ENCODE data around the gene P2RX7. TPM values are rescaled to one million over a fixed set of nuclear protein-coding genes. Genes with fewer than 3 reads are reported as not detected.
"Not testable (repeated sequence)": the region's sequence is repeated elsewhere in the genome, so short reads cannot be mapped to it uniquely, and the experiment has no call there.

P2RX7 gene
- total RNA-seq, 2 experiments from 2014 or later: 8.9 to 9.7 TPM

GRCh38 chr12:121139286-121139685, 6.6 kb downstream of the P2RX7 start:
- ATAC-seq (no peak), DNase-seq (no peak)
- CTCF ChIA-PET: no interaction called here
- H3K36me3 Mint-ChIP-seq (ENCODE audit: low read depth): peaks cover 22% of the 10 kb centered on the region
- H3K27ac Mint-ChIP-seq: no peak overlapping the region
- POLR2A ChIA-PET: no interaction called here
- peaks cover 18% of the 10 kb centered on the region for H3K4me1 Mint-ChIP-seq (ENCODE audit: low read depth)
- H3K4me3 Mint-ChIP-seq: no peak overlapping the region
- no peaks in the 10 kb centered on the region for H3K9me3 Mint-ChIP-seq (ENCODE audit: insufficient read depth)
- H3K27me3 Mint-ChIP-seq (ENCODE audit: low read depth): no peaks in the 10 kb centered on the region

- ATAC-seq (no peak), DNase-seq (no peak)
- H3K27ac Mint-ChIP-seq: no peak overlapping the region
- ChIA-PET CTCF (no interaction called here), POLR2A (no interaction called here)
- peaks cover 30% of the 10 kb centered on the region for H3K4me1 Mint-ChIP-seq (ENCODE audit: low read depth)
- peaks cover 37% of the 10 kb centered on the region for H3K36me3 Mint-ChIP-seq (ENCODE audit: low read depth)
- no peaks in the 10 kb centered on the region for H3K9me3 Mint-ChIP-seq (ENCODE audit: insufficient read depth)
- H3K4me3 Mint-ChIP-seq: no peak overlapping the region
- H3K27me3 Mint-ChIP-seq (ENCODE audit: low read depth): no peaks in the 10 kb centered on the region
Measured at GRCh38 chr12:121142171-121142950, 9.7 kb downstream of the P2RX7 start.

DNA sequence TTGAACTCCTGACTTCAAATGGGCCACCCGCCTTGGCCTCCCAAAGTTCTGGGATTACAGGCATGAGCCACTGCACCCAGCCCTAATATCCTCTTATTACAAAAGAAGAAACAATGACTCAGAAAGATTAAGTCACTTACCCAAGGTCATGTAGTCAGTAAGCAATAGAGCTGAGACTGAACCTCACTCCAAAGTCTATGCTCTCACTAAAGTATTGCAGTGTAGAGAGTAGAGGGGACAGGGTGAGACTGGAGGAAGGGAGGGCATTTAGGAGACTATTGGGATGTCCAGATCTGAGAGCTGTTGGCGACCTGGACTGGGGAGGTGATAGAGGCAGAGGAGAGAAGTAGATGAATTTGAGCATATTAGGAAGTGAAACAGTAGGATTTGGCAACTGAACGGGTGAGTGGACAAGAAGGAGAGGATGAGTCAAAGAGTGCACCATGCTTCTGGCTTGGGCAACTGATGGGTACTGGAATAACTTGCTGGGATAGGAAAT, 11.8 kb downstream of the P2RX7 start:
- CTCF ChIA-PET: interaction anchor here (0.9 to 1.2 kb wide), 2 partner anchors 13 to 29 kb away, joined by 3 read pairs; no protein-coding TSS in a partner anchor
- H3K4me1 Mint-ChIP-seq (ENCODE audit: low read depth): peaks cover 25% of the 10 kb centered on the region
- no peaks in the 10 kb centered on the region for H3K27me3 Mint-ChIP-seq (ENCODE audit: low read depth)
- H3K27ac Mint-ChIP-seq: peak overlapping the region; percentile 84
- POLR2A ChIA-PET: interaction anchor here (0.6 to 0.7 kb wide), 2 partner anchors 12 to 107 kb away, joined by 3 to 4 read pairs; partner anchors contain the start of gene P2RX7
- H3K9me3 Mint-ChIP-seq (ENCODE audit: insufficient read depth): no peaks in the 10 kb centered on the region
- ATAC-seq: no peak
- no peak for DNase-seq
- no peak overlapping the region for H3K4me3 Mint-ChIP-seq
- peaks cover 38% of the 10 kb centered on the region for H3K36me3 Mint-ChIP-seq (ENCODE audit: low read depth)

- Mint-ChIP-seq H3K4me1 (ENCODE audit: low read depth) (peaks cover 25% of the 10 kb centered on the region), H3K27ac (peak overlapping the region; percentile 84), H3K36me3 (ENCODE audit: low read depth) (peaks cover 41% of the 10 kb centered on the region), H3K4me3 (no peak overlapping the region), H3K27me3 (ENCODE audit: low read depth) (no peaks in the 10 kb centered on the region), H3K9me3 (ENCODE audit: insufficient read depth) (no peaks in the 10 kb centered on the region)
- DNase-seq (peak; percentile 49), ATAC-seq (peak; percentile 49)
- ChIA-PET POLR2A (interaction anchor here (0.6 to 0.9 kb wide), 3 partner anchors 12 to 107 kb away, joined by 3 to 4 read pairs (median 4); partner anchors contain the start of gene P2RX7), CTCF (interaction anchor here (0.9 to 1.2 kb wide), 2 partner anchors 14 to 30 kb away, joined by 3 read pairs; no protein-coding TSS in a partner anchor)
Measured at GRCh38 chr12:121145221-121145620, 12.5 kb downstream of the P2RX7 start.

DNA sequence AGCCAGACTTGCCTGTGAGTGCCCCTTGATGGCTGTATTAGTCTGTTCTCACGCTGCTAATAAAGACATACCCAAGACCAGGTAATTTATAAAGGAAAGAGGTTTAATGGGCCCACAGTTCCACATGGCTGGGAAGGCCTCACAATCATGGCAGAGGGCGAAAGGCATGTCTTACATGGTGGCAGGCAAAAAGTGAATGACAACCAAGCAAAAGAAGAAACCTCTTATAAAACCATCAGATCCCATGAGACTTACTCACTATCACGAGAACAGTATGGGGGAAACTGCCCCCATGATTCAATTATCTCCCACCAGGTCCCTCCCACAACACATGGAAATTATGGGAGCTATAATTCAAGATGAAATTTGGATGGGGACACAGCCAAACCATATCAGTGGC, 16.6 kb downstream of the P2RX7 start:
- DNase-seq; CTCF ChIA-PET; H3K27me3 Mint-ChIP-seq (ENCODE audit: low read depth); ATAC-seq; H3K4me3 Mint-ChIP-seq; H3K9me3 Mint-ChIP-seq (ENCODE audit: insufficient read depth); H3K27ac Mint-ChIP-seq: not testable (repeated sequence)
- POLR2A ChIA-PET: interaction anchor here (0.7 kb wide), 1 partner anchor 427 kb away, joined by 3 read pairs; no protein-coding TSS in a partner anchor
- H3K4me1 Mint-ChIP-seq (ENCODE audit: low read depth): peaks cover 18% of the 10 kb centered on the region
- peaks cover 30% of the 10 kb centered on the region for H3K36me3 Mint-ChIP-seq (ENCODE audit: low read depth)

DNA sequence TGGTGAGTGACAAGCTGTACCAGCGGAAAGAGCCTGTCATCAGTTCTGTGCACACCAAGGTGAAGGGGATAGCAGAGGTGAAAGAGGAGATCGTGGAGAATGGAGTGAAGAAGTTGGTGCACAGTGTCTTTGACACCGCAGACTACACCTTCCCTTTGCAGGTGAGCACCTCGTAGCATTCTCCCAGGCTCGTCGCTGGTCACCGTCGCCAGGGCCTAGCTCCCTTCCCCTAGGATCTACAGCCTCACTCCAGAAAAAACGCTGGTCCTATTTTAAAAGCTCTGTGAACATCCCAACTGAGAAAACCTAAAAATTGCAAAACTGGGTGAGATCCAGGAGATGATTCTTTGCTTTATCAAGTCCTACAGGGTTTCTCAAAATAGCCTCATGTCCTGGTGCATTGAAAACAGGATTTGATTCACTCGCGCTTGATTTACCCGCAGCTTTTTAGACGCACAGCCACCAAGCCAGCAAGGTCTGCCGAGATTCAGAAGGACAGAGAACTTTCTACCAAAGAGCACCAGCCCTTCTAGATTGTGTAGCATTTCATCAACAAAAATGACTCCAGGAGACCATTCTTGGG, 22.2 kb downstream of the P2RX7 start:
- Mint-ChIP-seq H3K27ac (no peak overlapping the region), H3K27me3 (ENCODE audit: low read depth) (no peaks in the 10 kb centered on the region), H3K4me1 (ENCODE audit: low read depth) (peaks cover 5% of the 10 kb centered on the region), H3K36me3 (ENCODE audit: low read depth) (peaks cover 34% of the 10 kb centered on the region), H3K9me3 (ENCODE audit: insufficient read depth) (peaks cover 11% of the 10 kb centered on the region), H3K4me3 (no peak overlapping the region)
- CTCF ChIA-PET: no interaction called here
- ATAC-seq (no peak), DNase-seq (no peak)
- POLR2A ChIA-PET: no interaction called here

DNA sequence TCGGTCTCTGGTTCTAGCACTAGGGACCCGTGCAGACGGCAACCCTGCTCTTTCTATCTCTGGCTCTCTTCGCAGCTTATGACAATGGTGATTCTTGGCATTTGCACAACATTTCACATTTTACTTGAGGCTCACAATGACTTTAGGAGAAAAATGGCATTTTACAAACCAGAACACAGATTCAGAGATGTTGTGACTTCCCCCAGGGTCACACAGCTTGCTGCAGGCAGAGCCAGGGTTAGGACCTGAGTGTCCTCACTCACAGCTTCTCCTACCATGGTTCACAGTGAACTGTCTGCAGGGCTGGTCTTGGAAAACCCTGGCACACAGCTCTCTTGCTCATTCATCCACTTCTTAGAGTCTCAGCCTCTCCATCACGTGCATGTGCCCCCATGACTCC, 23.7 kb downstream of the P2RX7 start:
- H3K4me1 Mint-ChIP-seq (ENCODE audit: low read depth): peaks cover 5% of the 10 kb centered on the region
- H3K4me3 Mint-ChIP-seq: no peak overlapping the region
- POLR2A ChIA-PET: no interaction called here
- CTCF ChIA-PET: interaction anchor here (0.8 kb wide), 1 partner anchor 73 kb away, joined by 3 read pairs; no protein-coding TSS in a partner anchor
- H3K36me3 Mint-ChIP-seq (ENCODE audit: low read depth): peaks cover 37% of the 10 kb centered on the region
- no peaks in the 10 kb centered on the region for H3K27me3 Mint-ChIP-seq (ENCODE audit: low read depth)
- H3K27ac Mint-ChIP-seq: peak overlapping the region; percentile 37
- ATAC-seq: no peak
- no peak for DNase-seq
- peaks cover 11% of the 10 kb centered on the region for H3K9me3 Mint-ChIP-seq (ENCODE audit: insufficient read depth)

DNA sequence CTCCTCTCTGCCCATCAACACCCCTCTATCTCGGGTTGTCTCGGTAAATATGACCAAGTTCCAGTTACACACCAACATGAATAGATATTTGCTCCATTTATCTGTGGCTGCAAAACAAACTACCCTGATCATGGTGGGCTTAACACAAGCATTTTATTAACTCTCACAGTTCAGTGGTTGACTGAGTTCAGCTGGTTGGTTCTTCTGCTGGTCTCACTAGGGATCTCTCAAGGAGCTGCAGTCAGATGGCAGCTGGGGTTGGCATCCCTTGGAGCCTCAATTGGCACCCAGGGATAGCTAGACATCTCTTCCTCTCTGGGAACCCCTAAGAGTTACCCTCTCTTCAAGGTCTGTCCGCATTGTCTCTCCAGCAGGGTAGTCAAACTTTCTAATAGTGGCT, 25.4 kb downstream of the P2RX7 start:
- no peak for DNase-seq
- no peak for ATAC-seq
- Mint-ChIP-seq H3K9me3 (ENCODE audit: insufficient read depth) (peaks cover 11% of the 10 kb centered on the region), H3K27me3 (ENCODE audit: low read depth) (no peaks in the 10 kb centered on the region), H3K4me1 (ENCODE audit: low read depth) (peaks cover 5% of the 10 kb centered on the region), H3K27ac (no peak overlapping the region), H3K4me3 (no peak overlapping the region), H3K36me3 (ENCODE audit: low read depth) (peaks cover 41% of the 10 kb centered on the region)
- ChIA-PET CTCF (no interaction called here), POLR2A (no interaction called here)

GRCh38 chr12:121158728-121159351, 26.2 kb downstream of the P2RX7 start:
- Mint-ChIP-seq H3K36me3 (ENCODE audit: low read depth) (peaks cover 41% of the 10 kb centered on the region), H3K9me3 (ENCODE audit: insufficient read depth) (peaks cover 11% of the 10 kb centered on the region)
- ATAC-seq; H3K4me1 Mint-ChIP-seq (ENCODE audit: low read depth); H3K4me3 Mint-ChIP-seq; H3K27ac Mint-ChIP-seq; DNase-seq; CTCF ChIA-PET; H3K27me3 Mint-ChIP-seq (ENCODE audit: low read depth); POLR2A ChIA-PET: not testable (repeated sequence)

DNA sequence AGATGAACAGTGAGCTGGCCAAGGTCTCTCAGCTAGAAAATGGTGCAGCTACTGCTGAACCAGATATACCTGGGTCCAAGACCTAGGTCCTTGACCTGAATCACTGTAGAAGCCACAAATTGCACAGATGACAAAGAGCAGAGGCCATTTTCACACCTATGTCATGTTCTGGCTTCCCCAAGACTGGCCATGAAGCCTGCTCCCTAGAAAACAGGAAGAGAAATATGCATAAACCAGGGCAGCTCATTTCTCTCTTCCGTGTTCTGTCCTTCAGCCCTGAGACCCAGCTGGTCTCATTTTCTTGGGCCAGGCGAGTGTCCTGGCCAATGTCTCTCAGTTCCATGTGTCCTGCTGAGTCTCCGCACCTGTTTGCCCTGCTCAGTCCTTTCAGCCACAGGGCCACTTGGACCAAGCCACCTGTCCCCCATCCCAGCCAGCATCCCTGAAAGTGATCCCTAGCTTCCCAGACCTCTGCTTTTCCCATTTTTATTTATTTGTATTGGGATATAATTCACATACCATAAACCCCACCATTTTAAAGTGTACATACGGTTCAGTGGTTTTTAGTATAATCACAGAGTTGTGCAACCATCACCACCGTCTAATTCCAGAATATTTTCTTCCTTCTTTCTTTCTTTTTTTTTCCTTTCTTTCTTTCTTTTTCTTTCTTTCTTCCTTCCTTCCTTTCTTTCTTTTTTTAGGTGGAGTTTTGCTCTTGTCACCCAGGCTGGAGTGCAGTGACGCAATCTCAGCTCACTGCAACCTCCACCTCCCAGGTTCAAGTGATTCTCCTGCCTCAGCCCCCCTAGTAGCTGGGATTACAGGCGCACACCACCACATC, 27.0 kb downstream of the P2RX7 start:
- ChIA-PET CTCF (no interaction called here), POLR2A (no interaction called here)
- ATAC-seq: no peak
- Mint-ChIP-seq H3K4me1 (ENCODE audit: low read depth) (peaks cover 5% of the 10 kb centered on the region), H3K4me3 (no peak overlapping the region), H3K27me3 (ENCODE audit: low read depth) (no peaks in the 10 kb centered on the region), H3K36me3 (ENCODE audit: low read depth) (peaks cover 44% of the 10 kb centered on the region), H3K27ac (no peak overlapping the region), H3K9me3 (ENCODE audit: insufficient read depth) (peaks cover 11% of the 10 kb centered on the region)
- no peak for DNase-seq

- Mint-ChIP-seq H3K4me1 (ENCODE audit: low read depth) (peaks cover 5% of the 10 kb centered on the region), H3K4me3 (no peak overlapping the region), H3K27me3 (ENCODE audit: low read depth) (no peaks in the 10 kb centered on the region), H3K9me3 (ENCODE audit: insufficient read depth) (peaks cover 11% of the 10 kb centered on the region), H3K36me3 (ENCODE audit: low read depth) (peaks cover 48% of the 10 kb centered on the region), H3K27ac (no peak overlapping the region)
- CTCF ChIA-PET: no interaction called here
- ATAC-seq: no peak
- no peak for DNase-seq
- POLR2A ChIA-PET: no interaction called here
Measured at GRCh38 chr12:121162384-121162783, 29.7 kb downstream of the P2RX7 start.

Measured in activated CD8-positive, alpha-beta T cell treated with anti-CD3 and anti-CD28 coated beads, Interleukin-2, amount 10 ng/mL, durations not matched to agents 7 days and 5 days (primary cell).